ENCODE measurements around the gene WIPF2.

Gene WIPF2

DNA sequence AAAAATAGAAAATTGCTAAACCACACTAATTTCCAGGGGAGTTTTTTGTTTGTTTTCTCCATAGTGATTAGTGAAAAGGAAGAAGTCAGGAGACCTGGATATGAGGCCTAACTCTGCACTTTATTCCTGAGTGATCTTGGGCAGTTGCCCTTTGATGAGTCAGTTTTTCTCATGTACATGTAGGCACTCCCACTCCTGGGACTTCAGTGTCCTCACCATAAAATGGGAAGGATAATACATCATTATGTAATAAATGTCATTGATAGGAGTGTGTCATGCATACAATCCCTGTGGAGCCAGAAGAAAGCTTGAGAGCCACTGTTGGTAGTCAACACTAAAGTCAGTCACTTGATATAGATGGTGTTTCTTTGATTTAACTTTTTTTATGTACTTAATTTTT, 32.5 kb downstream of the WIPF2 start:
- peak; percentile 87 for DNase-seq (ENCODE audit: low spot score)

DNA sequence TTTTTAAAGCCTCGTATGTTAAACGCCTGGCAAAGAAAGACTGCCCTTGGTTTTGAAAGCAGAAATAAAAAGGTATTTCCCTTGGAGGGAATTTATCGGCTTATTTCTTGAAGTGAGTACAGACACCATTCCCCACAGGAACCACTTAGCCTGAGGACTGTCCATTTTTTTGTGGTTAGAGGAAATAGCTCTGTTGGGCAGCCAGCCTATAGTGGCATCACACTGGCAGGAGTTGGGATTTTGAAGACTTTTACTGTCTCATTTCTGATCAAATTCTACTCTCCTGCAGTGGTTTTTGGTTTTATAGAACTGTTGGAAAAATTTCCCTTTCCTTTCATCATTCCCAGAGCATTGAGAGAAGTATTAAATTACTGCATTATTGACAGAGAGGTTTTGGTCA, 34.5 kb downstream of the WIPF2 start:
- DNase-seq (ENCODE audit: low spot score): no peak

DNA sequence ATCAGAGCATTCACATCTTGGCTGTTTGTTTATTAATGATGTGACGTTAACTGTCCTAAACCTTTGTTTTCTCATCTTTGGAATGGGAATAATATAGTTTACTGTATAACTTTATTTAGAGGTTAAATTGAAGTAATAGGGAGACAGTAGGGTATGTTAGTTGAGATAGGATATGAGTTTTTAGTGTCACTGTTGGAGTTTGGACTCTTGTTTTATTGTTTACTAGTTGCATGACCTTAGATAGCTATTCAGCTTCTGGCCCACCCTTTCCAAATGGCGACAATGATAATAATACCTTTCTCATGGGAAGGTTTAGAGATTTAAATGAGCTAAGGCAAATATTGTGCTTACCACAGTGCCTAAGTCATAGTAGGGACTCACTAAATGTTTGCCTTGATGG, 40.4 kb downstream of the WIPF2 start:
- no peak for DNase-seq (ENCODE audit: low spot score)

DNA sequence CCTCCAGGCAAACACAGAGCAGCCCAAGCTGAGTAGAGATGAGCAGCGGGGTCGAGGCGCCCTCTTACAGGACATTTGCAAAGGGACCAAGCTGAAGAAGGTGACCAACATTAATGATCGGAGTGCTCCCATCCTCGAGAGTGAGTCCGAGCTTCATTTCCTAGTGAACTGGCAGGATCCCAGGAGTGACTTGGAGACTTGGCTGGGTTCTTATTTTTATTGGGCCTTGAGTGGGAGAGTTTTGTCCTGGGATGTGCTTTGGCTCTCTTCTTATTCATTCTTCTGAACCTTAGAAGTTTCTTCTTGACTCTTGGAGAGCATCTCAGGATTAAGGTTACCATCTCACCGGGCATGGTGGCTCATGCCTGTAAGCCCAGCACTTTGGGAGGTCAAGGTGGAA, 41.4 kb downstream of the WIPF2 start:
- no peak for DNase-seq (ENCODE audit: low spot score)

DNA sequence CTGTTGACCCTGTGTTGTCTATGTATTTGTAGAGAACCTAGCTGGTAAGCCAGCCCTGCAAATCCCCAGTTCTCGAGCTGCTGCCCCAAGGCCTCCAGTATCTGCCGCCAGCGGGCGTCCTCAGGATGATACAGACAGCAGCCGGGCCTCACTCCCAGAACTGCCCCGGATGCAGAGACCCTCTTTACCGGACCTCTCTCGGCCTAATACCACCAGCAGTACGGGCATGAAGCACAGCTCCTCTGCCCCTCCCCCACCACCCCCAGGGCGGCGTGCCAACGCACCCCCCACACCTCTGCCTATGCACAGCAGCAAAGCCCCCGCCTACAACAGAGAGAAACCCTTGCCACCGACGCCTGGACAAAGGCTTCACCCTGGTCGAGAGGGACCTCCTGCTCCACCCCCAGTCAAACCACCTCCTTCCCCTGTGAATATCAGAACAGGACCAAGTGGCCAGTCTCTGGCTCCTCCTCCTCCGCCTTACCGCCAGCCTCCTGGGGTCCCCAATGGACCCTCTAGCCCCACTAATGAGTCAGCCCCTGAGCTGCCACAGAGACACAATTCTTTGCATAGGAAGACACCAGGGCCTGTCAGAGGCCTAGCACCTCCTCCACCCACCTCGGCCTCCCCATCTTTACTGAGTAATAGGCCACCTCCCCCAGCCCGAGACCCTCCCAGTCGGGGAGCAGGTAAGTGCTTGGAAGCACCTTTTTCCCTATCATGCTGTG, 45.5 kb downstream of the WIPF2 start:
- DNase-seq (ENCODE audit: low spot score): no peak

DNA sequence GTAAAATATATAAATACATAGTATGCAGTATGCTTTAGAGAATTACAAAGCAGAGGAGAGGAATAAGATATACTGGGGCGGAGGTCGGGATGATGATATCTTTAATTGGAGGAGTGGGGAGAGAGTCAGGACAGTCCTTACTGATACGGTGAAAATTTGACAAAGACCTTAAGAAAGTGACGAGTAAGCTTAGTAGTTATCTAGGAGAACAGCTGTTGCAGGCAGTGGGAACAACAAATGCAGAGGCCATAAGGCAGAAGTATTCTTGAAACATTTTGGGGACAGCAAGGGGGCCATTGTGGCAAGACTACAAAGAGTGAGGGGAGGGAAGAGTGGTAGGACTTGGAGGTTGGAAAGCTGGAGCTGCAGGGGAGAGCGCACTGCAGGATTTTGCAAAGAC, 46.2 kb downstream of the WIPF2 start:
- DNase-seq (ENCODE audit: low spot score): no peak

DNA sequence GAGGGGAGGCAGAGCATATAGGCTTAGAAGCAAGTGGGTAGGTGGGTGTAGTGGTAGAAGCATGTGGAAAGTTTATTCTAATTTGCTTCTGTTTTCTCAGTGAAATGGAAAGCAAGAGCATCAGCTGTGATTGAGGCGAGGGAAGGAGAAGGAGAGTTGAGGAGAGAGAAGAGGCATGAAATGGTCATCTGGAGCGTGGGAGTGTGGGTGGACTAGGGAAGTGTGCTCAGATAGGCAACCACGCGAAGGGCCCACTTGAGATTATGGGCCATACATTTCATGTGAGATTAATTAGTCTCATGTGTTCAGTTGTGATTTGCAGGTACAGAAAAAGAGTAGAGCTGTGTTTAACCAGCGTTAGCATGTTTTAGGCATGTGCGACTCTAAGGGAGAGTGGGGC, 47.8 kb downstream of the WIPF2 start:
- no peak for DNase-seq (ENCODE audit: low spot score)

DNA sequence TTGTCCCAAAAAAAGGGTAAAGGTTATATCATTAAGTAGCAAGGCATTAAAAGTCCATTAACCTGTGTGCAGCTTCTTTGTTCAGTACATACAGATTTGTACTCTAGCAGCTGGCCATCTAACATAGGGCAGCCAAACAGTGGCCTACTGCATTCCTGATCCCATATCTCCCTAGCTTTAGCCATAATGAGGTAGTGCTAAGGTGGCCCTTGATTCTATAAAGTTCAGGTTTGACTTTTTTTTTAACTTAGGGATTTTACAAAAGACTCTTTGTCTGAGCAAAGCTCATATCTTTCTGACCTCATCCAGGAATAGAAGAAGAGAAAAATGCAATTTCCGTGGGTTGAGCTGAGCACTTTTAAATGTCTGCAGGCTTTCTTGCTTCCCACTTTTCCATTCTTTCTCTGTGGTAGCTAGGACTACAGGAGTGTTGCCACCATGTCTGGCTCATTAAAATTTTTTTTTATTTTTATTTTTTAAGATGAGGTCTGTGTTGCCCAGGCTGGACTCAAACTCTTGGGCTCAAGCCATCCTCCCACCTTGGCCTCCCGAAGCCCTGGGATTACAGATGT, 49.1 kb downstream of the WIPF2 start:
- DNase-seq (ENCODE audit: low spot score): no peak

DNA sequence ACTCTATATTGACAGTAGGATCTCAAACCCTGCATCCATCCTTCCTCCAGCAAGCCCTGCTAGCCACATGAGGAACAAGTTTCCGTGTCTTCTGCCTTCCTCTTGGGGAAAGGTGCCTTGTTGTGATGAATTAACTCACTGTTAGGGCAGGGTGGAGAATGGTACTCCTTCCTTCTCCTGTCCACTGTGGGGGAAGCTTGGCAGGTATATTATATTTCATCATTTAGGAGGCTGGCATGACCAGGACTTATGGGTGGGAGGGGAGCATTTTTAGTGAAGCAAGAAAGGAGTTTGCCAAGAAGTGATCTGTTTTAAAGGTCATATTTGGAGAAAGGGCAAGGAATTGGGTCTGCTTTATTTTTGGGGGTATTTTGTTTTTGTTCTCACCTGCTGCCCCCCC, 59.3 kb downstream of the WIPF2 start:
- DNase-seq (ENCODE audit: low spot score): no peak

DNA sequence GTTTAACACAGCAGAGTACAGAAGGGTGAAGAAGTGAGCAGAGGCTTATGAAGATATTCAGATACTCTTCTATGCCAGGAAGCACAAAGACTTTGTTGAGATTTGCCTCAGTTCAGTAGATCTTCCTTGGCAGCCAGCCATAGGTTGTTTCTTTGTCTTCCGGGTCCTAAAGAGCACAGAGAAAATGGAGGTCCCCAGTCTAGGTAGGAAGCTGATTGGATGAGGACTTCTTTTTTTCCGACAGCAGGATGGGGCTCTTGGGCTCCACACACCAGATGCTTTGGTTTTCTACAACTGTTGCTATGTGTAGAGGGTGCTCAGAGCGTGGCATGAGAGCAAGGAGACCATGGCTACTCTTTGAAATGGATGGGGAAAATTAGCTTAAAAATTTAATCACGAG, 60.3 kb downstream of the WIPF2 start:
- no peak for DNase-seq (ENCODE audit: low spot score)

DNA sequence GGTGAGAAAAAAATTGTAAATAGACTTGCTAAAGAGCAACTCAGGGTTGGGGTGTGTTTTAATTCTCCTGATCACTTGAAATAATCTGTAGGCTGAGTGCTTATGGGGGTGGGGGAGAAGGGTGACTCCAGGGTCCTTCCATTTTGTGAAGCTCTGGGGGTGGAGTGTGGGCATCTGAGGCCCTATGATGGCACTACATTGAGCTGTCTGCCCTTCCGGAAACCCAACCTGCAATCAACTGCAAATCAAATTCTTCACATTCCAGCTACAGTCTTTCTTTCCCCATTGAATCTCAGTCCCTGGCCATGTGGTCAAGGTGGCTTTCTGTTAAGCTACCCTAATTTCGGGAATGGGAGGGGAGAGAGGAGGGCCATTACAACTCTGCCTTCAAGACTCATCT, 62.6 kb downstream of the WIPF2 start:
- DNase-seq (ENCODE audit: low spot score): peak; percentile 59

DNA sequence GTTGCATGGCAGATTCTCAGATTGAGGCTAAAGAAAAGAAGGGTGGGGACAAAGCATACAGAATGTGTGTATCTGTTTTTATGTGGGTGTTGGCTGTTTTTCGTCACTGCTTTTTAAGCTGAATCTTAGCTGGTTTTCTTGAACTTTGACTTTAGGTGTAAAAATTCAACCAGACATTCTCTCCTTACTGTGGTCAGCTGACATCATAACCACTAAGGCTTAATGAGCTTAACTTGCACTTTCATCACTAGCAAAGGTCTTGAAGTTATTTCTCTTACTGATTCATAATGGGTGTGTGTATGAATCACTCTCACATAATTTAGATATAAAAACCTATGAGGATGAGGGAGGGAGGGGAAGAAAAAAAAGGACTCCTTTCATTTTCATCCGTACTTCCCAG, 64.6 kb downstream of the WIPF2 start:
- peak; percentile 96 for DNase-seq (ENCODE audit: low spot score)

DNA sequence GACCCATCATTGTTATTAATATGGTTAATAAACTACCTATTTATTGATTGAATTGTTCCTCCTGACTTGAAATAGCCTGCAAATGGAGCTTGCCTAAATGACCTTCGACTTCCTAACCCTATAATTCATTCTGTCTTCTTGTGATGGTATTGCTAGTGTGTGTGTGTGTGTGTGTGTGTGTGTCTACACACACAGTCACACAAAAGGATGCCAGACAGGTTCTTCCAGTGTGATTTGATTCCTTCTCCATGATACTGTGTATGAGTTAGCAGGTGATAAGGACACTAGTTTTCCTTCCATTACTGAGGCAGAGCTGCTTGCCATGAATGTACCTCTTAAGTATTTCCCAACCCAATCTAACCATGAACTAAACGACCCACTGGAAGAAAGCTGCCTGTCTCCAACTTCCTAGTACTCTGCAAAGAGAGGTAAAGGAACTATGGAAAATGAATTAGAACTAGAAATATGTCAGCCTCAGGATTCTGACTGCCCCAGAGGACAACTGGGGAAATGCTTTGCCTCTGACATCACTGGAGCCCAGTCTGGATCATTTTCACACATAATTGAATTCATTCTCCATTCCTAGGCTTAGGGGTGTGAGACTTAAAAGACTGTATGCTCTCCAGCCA, 65.1 kb downstream of the WIPF2 start:
- peak; percentile 80 for DNase-seq (ENCODE audit: low spot score)

DNA sequence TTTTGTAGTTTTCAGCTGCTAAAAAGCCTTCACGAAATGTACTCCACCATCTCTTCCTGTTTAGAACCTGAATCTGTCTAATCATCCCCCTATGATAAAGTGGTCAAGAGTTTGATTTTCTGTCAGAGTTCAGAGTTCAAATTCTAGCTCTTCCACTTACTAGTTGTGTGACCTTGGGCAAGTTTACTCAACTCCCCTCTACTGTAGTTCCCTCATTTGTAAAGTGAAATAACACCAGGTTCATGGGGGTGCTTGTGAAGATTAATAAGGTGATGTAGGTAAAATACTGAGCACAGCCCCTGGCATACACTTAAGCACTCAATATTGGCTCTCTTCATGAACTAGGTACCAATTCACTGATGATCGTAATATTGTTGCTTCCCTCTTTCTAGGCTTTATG, 67.4 kb downstream of the WIPF2 start:
- DNase-seq (ENCODE audit: low spot score): no peak

DNA sequence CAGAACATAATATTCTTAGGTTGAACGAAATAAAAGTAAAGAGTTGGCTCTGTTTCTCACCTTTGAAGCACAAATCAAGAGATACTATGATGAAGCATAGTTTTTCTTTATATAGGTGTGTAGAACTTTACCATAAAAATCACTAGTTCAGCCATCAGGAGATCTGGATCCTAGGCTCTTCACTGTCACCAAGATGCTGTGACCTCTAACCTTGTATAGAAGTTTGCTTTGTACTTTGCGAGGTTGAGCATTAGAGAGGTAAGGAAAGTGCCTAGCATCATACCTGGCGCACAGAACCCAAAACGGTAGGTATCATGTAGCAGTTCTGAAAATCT, 68.0 kb downstream of the WIPF2 start:
- DNase-seq (ENCODE audit: low spot score): no peak

DNA sequence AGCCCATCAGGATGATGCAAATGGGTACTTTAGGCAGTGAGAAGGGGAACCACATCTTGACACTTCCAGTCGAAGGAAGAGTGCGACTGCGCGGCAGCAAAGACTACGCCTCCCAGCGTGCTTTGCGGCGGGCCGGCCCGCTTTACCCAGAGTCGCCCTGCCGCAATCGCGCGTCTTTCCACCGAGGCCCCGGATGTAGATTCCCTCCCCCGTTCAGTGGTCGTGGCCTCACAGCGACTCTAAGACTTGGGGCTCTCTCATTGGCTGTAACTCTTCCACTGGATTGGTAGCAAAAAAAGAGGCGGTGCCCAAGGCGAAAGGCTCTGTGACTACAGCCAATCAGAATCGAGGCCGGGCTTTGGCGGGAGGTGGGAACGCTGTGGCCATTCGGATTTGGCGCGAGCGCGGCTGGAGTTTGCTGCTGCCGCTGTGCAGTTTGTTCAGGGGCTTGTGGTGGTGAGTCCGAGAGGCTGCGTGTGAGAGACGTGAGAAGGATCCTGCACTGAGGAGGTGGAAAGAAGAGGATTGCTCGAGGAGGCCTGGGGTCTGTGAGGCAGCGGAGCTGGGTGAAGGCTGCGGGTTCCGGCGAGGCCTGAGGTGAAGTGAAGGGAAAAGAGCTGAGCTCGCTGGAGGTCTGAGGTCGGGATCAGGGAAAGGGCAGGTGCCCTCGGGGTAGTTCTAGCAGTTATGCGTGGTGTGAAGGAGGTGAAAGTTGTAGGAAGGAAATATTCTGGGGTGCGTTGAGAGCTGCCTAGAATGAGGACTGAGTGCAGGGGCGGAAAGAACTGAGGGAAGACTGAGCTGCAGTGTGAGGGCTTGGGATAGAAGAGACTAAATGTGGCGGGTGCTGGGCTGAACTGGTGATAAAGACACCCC, 68.6 kb downstream of the WIPF2 start, which contains the start of gene CDC6:
Gene CDC6, plus strand, starts transcription at position 386 of the 876 bp plus-strand sequence. CDS start 1,542 bp downstream, outside the sequence.
- peak; percentile 99 for DNase-seq (ENCODE audit: low spot score)

DNA sequence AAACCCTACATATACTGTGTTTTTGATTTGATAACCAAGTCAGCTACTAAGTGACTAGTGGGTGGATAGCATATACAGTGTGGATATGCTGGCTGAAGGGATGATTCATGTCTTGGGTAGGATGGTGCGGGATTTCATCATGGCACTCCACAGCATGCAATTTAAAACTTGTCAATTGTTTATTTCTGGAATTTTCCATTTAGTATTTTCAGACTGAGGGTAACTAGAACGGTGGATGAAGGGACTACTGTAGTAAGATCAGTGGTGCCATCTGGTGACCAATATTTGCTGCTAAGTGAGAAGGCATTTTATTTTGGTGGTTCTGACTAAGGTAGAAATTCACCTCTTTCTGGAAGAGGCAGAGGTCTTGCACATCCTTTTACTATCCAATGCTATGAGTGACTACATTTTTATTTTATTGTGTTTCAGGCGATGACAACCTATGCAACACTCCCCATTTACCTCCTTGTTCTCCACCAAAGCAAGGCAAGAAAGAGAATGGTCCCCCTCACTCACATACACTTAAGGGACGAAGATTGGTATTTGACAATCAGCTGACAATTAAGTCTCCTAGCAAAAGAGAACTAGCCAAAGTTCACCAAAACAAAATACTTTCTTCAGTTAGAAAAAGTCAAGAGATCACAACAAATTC, 71.7 kb downstream of the WIPF2 start:
- DNase-seq (ENCODE audit: low spot score): peak; percentile 81

DNA sequence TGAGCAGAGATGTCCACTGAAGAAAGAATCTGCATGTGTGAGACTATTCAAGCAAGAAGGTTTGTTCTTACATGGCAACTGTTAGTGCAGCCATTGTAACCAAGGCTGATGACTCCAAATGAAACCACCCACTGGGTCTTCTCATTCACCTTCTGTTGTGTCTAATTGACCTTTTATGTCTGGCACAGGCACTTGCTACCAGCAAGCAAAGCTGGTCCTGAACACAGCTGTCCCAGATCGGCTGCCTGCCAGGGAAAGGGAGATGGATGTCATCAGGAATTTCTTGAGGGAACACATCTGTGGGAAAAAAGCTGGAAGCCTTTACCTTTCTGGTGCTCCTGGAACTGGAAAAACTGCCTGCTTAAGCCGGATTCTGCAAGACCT, 72.2 kb downstream of the WIPF2 start:
- DNase-seq (ENCODE audit: low spot score): no peak

DNA sequence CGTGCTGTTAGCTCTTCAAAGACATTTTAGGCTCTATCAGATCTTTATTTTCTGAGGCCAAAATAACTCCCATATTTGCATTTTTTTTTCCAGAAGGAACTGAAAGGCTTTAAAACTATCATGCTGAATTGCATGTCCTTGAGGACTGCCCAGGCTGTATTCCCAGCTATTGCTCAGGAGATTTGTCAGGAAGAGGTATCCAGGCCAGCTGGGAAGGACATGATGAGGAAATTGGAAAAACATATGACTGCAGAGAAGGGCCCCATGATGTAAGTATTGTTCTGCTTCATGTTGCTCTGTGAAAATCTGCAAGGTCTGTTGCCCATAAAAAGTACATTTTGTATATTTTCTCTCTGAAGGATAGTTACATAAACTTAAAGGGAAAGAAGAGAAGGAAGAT, 74.3 kb downstream of the WIPF2 start:
- DNase-seq (ENCODE audit: low spot score): no peak

DNA sequence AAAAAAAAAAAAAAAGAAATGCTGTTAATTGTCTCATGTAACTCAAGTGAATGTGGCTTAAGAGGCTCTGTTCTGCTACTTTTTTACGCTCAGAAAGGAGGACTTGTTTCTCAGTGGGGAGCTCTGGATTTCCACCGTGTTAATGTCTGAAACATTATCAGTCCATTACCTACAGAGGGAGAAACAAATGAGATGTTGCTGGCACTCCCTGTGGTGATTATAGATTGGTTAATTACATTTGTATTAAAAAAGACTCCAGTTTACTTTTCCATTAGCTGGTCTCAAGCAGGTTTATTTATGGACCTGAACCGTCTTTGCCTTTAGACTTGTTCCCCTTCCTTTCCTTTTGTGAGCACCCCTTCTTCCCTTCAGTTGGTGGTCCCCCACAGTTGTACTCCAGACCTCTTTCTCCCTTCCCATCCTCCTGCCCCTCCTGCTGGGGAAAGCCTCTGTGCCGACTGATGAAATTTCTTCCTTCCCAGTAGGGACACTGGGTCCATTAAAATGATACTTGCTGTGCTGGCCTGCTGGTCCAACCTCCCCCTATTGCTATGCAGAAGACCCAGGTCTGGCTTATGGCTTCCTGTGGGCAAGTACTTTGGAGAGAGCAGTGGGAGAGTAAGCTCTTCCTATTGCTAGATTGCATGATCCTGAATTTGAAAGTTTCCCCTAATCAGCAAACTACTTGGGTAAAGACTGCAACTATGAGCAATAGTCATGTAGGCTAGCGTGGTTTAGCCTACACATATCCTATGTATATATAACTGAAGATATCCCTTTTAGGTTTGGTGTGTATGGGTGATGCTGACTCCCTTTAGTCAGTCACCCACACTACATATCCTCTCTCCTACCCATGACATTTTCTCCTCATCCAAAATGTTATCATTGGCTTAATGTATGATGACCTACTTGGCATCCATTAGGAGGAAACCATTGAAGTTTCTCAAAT, 76.7 kb downstream of the WIPF2 start:
- DNase-seq (ENCODE audit: low spot score): no peak

DNA sequence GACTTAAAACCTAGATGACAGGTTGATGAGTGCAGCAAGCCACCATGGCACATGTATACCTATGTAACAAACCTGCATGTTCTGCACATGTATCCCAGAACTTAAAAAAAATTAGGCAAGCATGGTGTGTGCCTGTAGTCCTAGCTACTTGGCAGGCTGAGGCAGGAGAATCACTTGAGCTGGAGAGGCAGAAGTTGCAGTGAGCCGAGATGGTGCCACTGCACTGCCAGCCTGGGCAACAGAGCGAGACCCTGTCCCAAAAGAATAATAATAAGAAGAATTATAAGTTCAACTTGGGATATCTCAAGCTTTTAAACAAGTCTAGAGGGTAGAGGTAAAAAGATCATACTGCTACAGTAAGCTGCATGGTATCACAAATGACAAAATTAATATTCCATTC, 78.4 kb downstream of the WIPF2 start:
- DNase-seq (ENCODE audit: low spot score): no peak
